Measurements from ENCODE around the gene GOSR2.
"Not testable (repeated sequence)": the region's sequence is repeated elsewhere in the genome, so short reads cannot be mapped to it uniquely, and the experiment has no call there.

The GOSR2 gene

GRCh38 chr17:46931596-46931995, 8.6 kb downstream of the GOSR2 start:
- no peak for DNase-seq

GRCh38 chr17:46935658-46936266, 12.8 kb downstream of the GOSR2 start:
- DNase-seq, result no peak

- peak; percentile 75 to 87 (median 81) for DNase-seq
Measured at GRCh38 chr17:46940692-46941404, 17.9 kb downstream of the GOSR2 start.

DNA sequence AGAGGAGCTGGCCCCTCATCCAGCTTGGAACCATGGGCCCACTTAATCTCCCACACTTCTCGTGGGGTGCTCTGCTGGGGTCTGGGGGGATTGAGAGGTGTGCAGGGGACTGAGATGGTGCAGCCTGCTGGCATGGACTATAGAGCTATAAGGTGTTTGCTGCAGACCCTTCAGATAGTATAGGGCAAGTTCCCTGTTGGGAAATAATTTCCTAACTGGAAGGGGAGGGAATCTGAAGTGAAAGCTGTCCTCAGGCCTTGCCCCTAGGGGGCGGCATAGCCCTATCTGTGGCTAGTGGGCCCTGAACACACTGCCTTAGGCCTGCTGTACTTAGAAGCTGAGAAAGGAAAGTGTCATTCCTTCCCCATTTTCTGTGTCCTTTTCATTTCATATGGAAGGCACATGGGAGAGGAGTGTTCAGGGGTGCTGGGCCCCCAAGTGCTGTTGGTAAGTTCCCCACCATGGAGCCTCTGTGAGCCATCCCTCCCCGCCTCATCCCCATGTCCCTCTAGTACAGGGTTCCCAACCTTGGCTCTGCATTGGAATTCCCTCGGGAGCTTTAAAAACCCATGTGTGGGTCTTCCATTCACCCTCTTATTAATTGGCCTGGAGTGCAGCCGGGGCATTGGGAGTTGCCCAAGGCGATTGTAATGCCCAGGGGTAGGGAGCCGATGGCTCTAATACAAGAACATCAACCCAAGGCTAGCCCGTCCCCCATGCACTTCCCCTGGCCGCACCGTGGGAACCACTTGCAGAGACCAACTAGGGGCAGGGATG, 19.7 kb downstream of the GOSR2 start:
- peak; percentile 69 to 84 (median 75) for DNase-seq

GRCh38 chr17:46943218-46943500, 20.2 kb downstream of the GOSR2 start:
- no peak for DNase-seq

DNA sequence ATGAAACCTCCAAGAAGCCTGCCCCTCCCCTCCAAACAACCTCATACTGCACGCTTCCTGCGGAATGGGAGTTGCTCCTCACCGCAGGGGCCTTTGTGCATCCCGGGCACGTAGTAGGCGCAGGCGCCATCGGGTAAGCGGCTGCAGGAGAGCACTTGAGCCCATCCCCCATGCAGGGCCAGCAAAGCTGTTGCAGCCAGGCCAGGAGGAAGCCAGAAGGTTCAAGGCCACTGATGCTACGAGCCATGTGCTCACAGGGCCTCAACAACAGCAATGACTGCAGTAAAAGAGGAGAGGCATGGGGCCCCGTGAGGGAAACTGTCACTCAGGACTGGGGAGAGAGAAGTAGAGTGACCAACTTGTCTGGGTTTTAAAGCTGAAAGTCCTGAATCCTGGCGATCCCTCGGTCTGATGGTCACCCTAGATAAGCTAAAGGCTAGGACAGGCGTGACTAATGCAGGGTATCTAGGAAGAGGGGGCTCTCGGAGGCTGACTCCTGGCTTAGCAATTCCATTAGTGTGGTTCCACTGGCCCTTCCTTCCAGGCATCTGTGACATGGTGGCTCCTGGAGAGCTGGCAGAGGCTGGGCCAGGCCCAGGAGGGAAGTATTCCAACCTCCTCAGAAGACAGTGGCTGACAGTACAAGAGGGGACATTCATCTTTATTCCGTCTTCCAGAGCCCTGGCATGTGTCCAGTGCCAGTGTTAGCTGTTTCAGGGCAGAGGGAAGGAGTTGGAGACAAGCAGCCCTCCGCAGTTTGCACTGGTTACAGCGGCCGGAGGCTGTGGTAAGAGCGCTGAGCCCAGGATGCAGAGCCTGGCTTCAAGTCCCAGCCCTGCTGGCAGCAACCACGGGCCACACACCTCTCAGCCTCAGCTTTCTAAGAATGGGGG, 20.8 kb downstream of the GOSR2 start:
- peak in 1 of 4 experiments; percentile 14 for DNase-seq

GRCh38 chr17:46944931-46945330, 22.0 kb downstream of the GOSR2 start:
- no peak for DNase-seq

- DNase-seq, result no peak
Measured at GRCh38 chr17:46947216-46947615, 24.3 kb downstream of the GOSR2 start.

DNA sequence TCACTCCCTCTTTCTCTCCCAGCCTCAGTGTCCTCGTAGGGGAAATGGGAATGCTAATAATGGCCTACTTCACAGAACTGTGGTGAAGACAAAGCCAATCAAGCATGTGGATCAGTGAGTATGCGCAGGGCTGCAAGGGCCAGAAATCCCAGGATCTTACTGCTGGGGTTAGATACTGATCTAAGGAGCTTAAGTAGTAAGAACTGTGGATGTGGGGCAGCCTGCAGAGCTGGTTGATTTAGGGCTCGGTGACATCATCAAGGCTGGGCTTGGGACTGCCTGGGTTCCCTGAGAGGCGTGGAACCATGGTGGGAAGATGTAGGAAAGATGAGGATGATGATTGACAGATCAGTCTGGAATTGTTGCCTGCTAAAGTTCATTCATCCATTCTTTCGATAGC, 25.6 kb downstream of the GOSR2 start:
- DNase-seq, result no peak

DNA sequence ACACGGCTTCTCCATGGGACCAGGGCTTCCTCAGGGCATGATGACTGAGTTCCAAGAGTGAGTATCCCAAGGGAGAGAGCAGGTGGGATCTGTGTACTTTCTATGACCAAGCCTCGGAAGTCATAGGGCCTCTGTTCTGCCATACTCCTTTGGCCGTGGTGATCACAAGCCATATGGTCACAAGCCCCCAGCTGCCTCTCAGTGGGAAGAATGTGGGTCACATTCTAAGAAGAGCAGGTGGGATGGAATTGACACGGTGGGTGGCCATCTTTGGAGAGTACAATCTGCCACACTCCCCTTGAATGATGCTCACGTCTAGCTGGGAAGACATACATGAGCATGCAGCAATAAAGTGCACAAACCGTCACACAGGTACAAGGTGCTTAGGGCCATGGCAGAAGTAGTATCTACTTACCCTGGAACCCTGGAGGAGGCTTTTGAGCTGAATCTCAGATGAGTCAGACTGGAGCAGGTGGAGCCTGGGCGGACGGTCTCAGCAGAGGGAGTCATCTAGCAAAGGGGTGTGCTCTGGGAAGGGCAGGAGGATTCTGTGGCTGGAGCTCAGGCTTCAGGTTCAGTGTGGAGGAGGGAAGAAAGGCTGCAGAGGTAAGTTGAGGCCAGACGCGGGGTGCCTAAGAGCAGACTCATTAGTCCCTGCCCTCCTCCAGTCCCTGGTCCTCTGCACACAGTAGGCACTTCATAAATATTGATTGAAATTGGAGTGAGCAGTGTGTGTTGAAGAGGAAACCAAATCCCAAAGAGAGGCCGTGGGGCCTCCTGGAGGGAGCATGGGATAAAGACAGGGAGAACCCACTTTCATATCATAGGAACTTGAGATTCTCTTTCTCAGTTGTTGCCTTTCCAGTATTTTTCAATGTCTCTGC, 26.6 kb downstream of the GOSR2 start:
- DNase-seq, result no peak

GRCh38 chr17:46950342-46950996, 27.5 kb downstream of the GOSR2 start:
- no peak for DNase-seq

GRCh38 chr17:46950997-46951621, 28.1 kb downstream of the GOSR2 start:
- DNase-seq, result no peak

GRCh38 chr17:46951706-46952105, 28.7 kb downstream of the GOSR2 start:
- no peak for DNase-seq

DNA sequence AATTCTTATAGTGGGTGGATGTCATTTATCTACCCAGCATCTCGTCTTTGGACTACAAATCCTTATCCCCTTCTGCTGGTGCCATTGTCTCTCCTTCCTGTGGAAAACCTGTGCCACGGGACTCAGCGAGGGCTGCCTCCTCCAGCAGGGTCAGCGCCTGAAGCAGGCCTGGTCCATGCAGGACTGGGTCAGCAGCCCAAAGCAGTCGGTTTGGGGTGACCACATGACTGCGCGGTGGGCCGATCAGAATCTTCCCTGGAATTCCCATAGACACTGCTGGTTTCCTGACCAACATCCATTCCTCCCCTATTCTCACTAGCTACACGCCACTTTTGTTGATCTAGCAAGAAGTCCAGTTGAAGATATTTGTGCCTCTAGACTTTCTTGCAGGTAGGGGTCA, 29.2 kb downstream of the GOSR2 start:
- DNase-seq, result no peak

GRCh38 chr17:46953191-46953590, 30.2 kb downstream of the GOSR2 start:
- not testable (repeated sequence) for DNase-seq

DNA sequence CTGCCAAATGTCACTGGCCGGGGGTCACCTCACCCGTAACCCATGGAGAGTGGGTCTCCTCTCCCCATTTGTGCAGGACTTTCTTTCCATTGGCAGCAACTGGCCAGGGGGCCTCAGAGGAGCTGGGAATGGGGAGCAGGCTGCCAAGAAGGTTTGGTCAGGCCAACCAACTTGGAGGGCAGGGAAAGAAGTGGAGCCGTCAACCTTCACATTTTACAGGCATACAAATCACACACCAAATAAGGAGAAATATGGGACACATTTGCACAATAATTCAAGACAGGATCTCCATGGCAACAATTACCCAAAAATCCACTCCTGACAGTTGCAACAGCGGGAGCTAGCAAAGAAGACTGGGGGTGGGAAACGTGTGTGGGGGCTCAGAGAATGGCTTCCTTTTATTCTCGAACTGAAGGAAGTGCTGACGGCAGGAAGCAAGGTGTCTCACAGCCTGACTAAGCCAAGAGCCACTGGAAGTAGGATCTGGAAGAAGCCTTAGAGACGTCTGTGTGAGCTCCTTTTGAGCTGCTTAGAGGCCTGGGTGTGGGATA, 35.2 kb downstream of the GOSR2 start:
- DNase-seq, result peak in 3 of 4 experiments; percentile 19 to 38 (median 20)

GRCh38 chr17:46960152-46960551, 37.2 kb downstream of the GOSR2 start:
- DNase-seq, result no peak

- no peak for DNase-seq
Measured at GRCh38 chr17:46962374-46962790, 39.4 kb downstream of the GOSR2 start.

GRCh38 chr17:46963571-46963970, 40.6 kb downstream of the GOSR2 start:
- DNase-seq, result no peak
